ENCODE data around the gene C16orf78. TPM values are rescaled to one million over a fixed set of nuclear protein-coding genes. Genes with fewer than 3 reads are reported as not detected.

The C16orf78 gene
- total and polyA plus RNA-seq, 2 of the 4 experiments (the other 2 are of a cell fraction), result not detected

- dilution Hi-C loops (cut with HindIII; ENCODE audit: low sequenced_read_pairs, unreplicated experiment), result no loop called here
- CTCF ChIA-PET, result no interaction called here
Observed at GRCh38 chr16:49410226-49410625, 36.6 kb downstream of the C16orf78 start.

More at GRCh38 chr16:49410226-49410625, 36.6 kb downstream of the C16orf78 start:
- H4K5ac ChIP-seq (ENCODE audit: low read depth, low read length), result no peak overlapping the region
- H2BK5ac ChIP-seq (ENCODE audit: low read depth, low read length, poor library complexity, severe bottlenecking), result no peak overlapping the region
- no peak overlapping the region for H3K18ac ChIP-seq (ENCODE audit: low read depth, low read length)
- H3K4me2 ChIP-seq (ENCODE audit: low read depth, low read length), result no peak overlapping the region
- H3K23ac ChIP-seq (ENCODE audit: low read depth, low read length), result no peak overlapping the region
- no peak overlapping the region for H4K8ac ChIP-seq (ENCODE audit: low read depth in 2 of 2, low read length in 2 of 2)
- H2BK15ac ChIP-seq (ENCODE audit: low read depth, low read length), result no peak overlapping the region
- H3K27me3 ChIP-seq (ENCODE audit: control insufficient read depth, insufficient read depth, low read length), result no peaks in the 10 kb centered on the region
- POLR2A ChIA-PET (ENCODE audit: unreplicated experiment), result no interaction called here
- no peak overlapping the region for H3K4me3 ChIP-seq (ENCODE audit: insufficient read depth, low read depth, low read length)
- no peak overlapping the region for H2AK5ac ChIP-seq (ENCODE audit: low read depth, low read length)
- no peak overlapping the region for H2BK120ac ChIP-seq (ENCODE audit: low read depth, low read length)
- no peak overlapping the region for H3K9ac ChIP-seq (ENCODE audit: low read depth, low read length)
- in situ Hi-C loops (cut with MboI; ENCODE audit: low sequenced_read_pairs), result no loop called here
- intact Hi-C loops (cut with micrococcal nuclease), result no loop called here
- 36% methylated on average over 2 of the region's 3 CpGs; no CpG with 5 or more reads in 1 of the 2 experiments for WGBS, 2 experiments (ENCODE audit: extremely low coverage in 2 of 2, insufficient read length in 1 of 2)
- H3K56ac ChIP-seq (ENCODE audit: extremely low read depth, insufficient read depth, low read length), result no peak overlapping the region
- H3K79me1 ChIP-seq (ENCODE audit: low read depth in 1 of 2, low read length in 2 of 2), result no peaks in the 10 kb centered on the region
- H3K4me1 ChIP-seq (ENCODE audit: control insufficient read depth, insufficient read depth, low read length), result no peaks in the 10 kb centered on the region
- H4K20me1 ChIP-seq (ENCODE audit: insufficient read depth, low read length), result no peaks in the 10 kb centered on the region
- DNase-seq (no peak), ATAC-seq (ENCODE audit: low read depth) (no peak)
- no peak overlapping the region for H3K14ac ChIP-seq (replicated peaks; ENCODE audit: low read depth, low read length)
- H4K91ac ChIP-seq (ENCODE audit: insufficient read depth, low read depth, low read length), result no peak overlapping the region
- no peaks in the 10 kb centered on the region for H3K9me1 ChIP-seq (ENCODE audit: insufficient read depth, low read length)
- no peak for TF ChIP-seq MAZ (IDR thresholded peaks at IDR 0.05; ENCODE audit: borderline replicate concordance, low read depth, low read length)
- TF ChIP-seq RAD21 (IDR thresholded peaks at IDR 0.05; ENCODE audit: low read length), result no peak
- TF ChIP-seq CTCF (conservative IDR thresholded peaks at IDR 0.05; ENCODE audit: low read depth, low read length), result no peak
- TF ChIP-seq MAFK (IDR thresholded peaks at IDR 0.05; ENCODE audit: low read depth, low read length), result no peak
- no peak for TF ChIP-seq USF2 (IDR thresholded peaks at IDR 0.05; ENCODE audit: low read depth, low read length)
- no peak for TF ChIP-seq ELK1 (IDR thresholded peaks at IDR 0.05; ENCODE audit: borderline replicate concordance, low read depth, low read length)
- TF ChIP-seq SMC3 (IDR thresholded peaks at IDR 0.05; ENCODE audit: low read depth, low read length), result no peak
- TF ChIP-seq NFE2L2 (IDR thresholded peaks at IDR 0.05; ENCODE audit: low read depth, low read length), result no peak
- TF ChIP-seq MXI1 (IDR thresholded peaks at IDR 0.05; ENCODE audit: borderline replicate concordance, low read depth, low read length), result no peak
- no peak for TF ChIP-seq RCOR1 (IDR thresholded peaks at IDR 0.05; ENCODE audit: insufficient replicate concordance, low read length)
- TF ChIP-seq CHD1 (IDR thresholded peaks at IDR 0.05; ENCODE audit: low read depth, low read length), result no peak
- no peaks in the 10 kb centered on the region for H3K9me3 ChIP-seq (ENCODE audit: control insufficient read depth, insufficient read depth, low read length)
- H3K27ac ChIP-seq (ENCODE audit: insufficient read depth, low read length), result no peak overlapping the region
- no peak overlapping the region for H2AK9ac ChIP-seq (replicated peaks; ENCODE audit: low read depth, low read length, poor library complexity)
- H3K36me3 ChIP-seq (ENCODE audit: control insufficient read depth, insufficient read depth, low read length), result no peaks in the 10 kb centered on the region
- H2BK20ac ChIP-seq (ENCODE audit: low read depth, low read length), result no peak overlapping the region
- H3K4ac ChIP-seq (ENCODE audit: low read depth, low read length), result no peak overlapping the region
- BruUV-seq (replicated peaks), result no TSS peak
- H2AFZ ChIP-seq (replicated peaks; ENCODE audit: low read length, poor library complexity), result no peak overlapping the region
